ENCODE measurements around the gene BCL2L1.

Gene BCL2L1

GRCh38 chr20:31695849-31696804, 26.5 kb downstream of the BCL2L1 start:
- H3K4me3 ChIP-seq (replicated peaks in 1 of 2; ENCODE audit: low read depth in 2 of 2, low read length in 2 of 2), result no peak overlapping the region
- no peak for TF ChIP-seq CTCF (IDR thresholded peaks at IDR 0.05; ENCODE audit: low read depth, low read length)
- peak; percentile 49 to 92 for DNase-seq (ENCODE audit: low read depth in 2 of 2)

GRCh38 chr20:31694842-31695593, 27.6 kb downstream of the BCL2L1 start:
- no peak for DNase-seq (ENCODE audit: low read depth in 2 of 2)
- no peak for TF ChIP-seq CTCF (IDR thresholded peaks at IDR 0.05; ENCODE audit: low read depth, low read length)
- no peak overlapping the region for H3K4me3 ChIP-seq (replicated peaks in 1 of 2; ENCODE audit: low read depth in 2 of 2, low read length in 2 of 2)

- TF ChIP-seq CTCF (IDR thresholded peaks at IDR 0.05; ENCODE audit: low read depth, low read length), result no peak
- no peak overlapping the region for H3K4me3 ChIP-seq (replicated peaks in 1 of 2; ENCODE audit: low read depth in 2 of 2, low read length in 2 of 2)
- DNase-seq (ENCODE audit: low read depth in 2 of 2), result no peak
Observed at GRCh38 chr20:31693987-31694661, 28.5 kb downstream of the BCL2L1 start.

GRCh38 chr20:31693402-31693801, 29.3 kb downstream of the BCL2L1 start:
- no peak for DNase-seq (ENCODE audit: low read depth in 2 of 2)
- TF ChIP-seq CTCF (IDR thresholded peaks at IDR 0.05; ENCODE audit: low read depth, low read length), result no peak
- no peak overlapping the region for H3K4me3 ChIP-seq (replicated peaks in 1 of 2; ENCODE audit: low read depth in 2 of 2, low read length in 2 of 2)

GRCh38 chr20:31691646-31692275, 30.9 kb downstream of the BCL2L1 start:
- no peak overlapping the region for H3K4me3 ChIP-seq (replicated peaks in 1 of 2; ENCODE audit: low read depth in 2 of 2, low read length in 2 of 2)
- DNase-seq (ENCODE audit: low read depth in 2 of 2), result no peak
- no peak for TF ChIP-seq CTCF (IDR thresholded peaks at IDR 0.05; ENCODE audit: low read depth, low read length)

- no peak for TF ChIP-seq CTCF (IDR thresholded peaks at IDR 0.05; ENCODE audit: low read depth, low read length)
- no peak for DNase-seq (ENCODE audit: low read depth in 2 of 2)
Observed at GRCh38 chr20:31690124-31690666, 32.5 kb downstream of the BCL2L1 start.

More at GRCh38 chr20:31690124-31690666, 32.5 kb downstream of the BCL2L1 start:
- no peak overlapping the region for H3K4me3 ChIP-seq (replicated peaks in 1 of 2; ENCODE audit: low read depth in 2 of 2, low read length in 2 of 2)

Measured in cardiac fibroblast (primary cell).